ENCODE data around the gene NCSTN.

- TF ChIP-seq SUZ12 (IDR thresholded peaks at IDR 0.05; ENCODE audit: extremely low read depth, insufficient read depth, insufficient read length) (no peak), YY1 (IDR thresholded peaks at IDR 0.05; ENCODE audit: insufficient read depth, insufficient read length) (no peak)
Measured at GRCh38 chr1:160371756-160372155, 28.6 kb downstream of the NCSTN start.
